Measurements from ENCODE around the gene TRIO. TPM values are rescaled to one million over a fixed set of nuclear protein-coding genes. Genes with fewer than 3 reads are reported as not detected.

The TRIO gene
- total RNA-seq, 1 experiment from 2014 or later = 88.8 TPM

GRCh38 chr5:14467251-14467650 lies 324.1 kb downstream of the TRIO start:
- Mint-ChIP-seq H3K27ac (no peak overlapping the region), H3K36me3 (peaks cover 24% of the 10 kb centered on the region), H3K4me1 (peaks cover 10% of the 10 kb centered on the region), H3K4me3 (no peak overlapping the region), H3K9me3 (no peaks in the 10 kb centered on the region), H3K27me3 (ENCODE audit: low read depth) (no peaks in the 10 kb centered on the region)
- no peak for TF ChIP-seq ZNF512 (CRISPR knock-in tag; IDR thresholded peaks at IDR 0.05; ENCODE audit: borderline replicate concordance)
- POLR2A ChIA-PET = interaction anchor here (0.8 kb wide), 1 partner anchor 12 kb away, joined by 13 read pairs; no protein-coding TSS in a partner anchor
- ATAC-seq (no peak), DNase-seq (ENCODE audit: low spot score) (no peak)
- CTCF ChIA-PET = no interaction called here

- Mint-ChIP-seq H3K36me3 (peaks cover 22% of the 10 kb centered on the region), H3K27ac (no peak overlapping the region), H3K4me1 (peaks cover 10% of the 10 kb centered on the region), H3K27me3 (ENCODE audit: low read depth) (no peaks in the 10 kb centered on the region), H3K9me3 (no peaks in the 10 kb centered on the region), H3K4me3 (no peak overlapping the region)
- DNase-seq (ENCODE audit: low spot score) (no peak), ATAC-seq (no peak)
- no peak for TF ChIP-seq HMGXB4 (CRISPR knock-in tag; IDR thresholded peaks at IDR 0.05)
- TF ChIP-seq GABPB1 (CRISPR knock-in tag; IDR thresholded peaks at IDR 0.05) = no peak
- TF ChIP-seq TCF7 (CRISPR knock-in tag; IDR thresholded peaks at IDR 0.05; ENCODE audit: low read depth) = no peak
- no peak for TF ChIP-seq ZNF232 (CRISPR knock-in tag; IDR thresholded peaks at IDR 0.05)
- no peak for TF ChIP-seq ATF1 (CRISPR knock-in tag; IDR thresholded peaks at IDR 0.05)
- POLR2A ChIA-PET = interaction anchor here (0.8 kb wide), 1 partner anchor 11 kb away, joined by 13 read pairs; no protein-coding TSS in a partner anchor
- CTCF ChIA-PET = no interaction called here
These were observed 324.7 kb downstream of the TRIO start for GRCh38 chr5:14467886-14468285.

- no peaks in the 10 kb centered on the region for H3K27me3 Mint-ChIP-seq (ENCODE audit: low read depth)
- peaks cover 4% of the 10 kb centered on the region for H3K4me1 Mint-ChIP-seq
- no peak overlapping the region for H3K4me3 Mint-ChIP-seq
- ChIA-PET POLR2A (no interaction called here), CTCF (interaction anchor here (1.0 kb wide), 2 partner anchors 69 to 179 kb away, joined by 3 to 7 read pairs; no protein-coding TSS in a partner anchor)
- DNase-seq (ENCODE audit: low spot score) (no peak), ATAC-seq (no peak)
- H3K36me3 Mint-ChIP-seq = peaks cover 26% of the 10 kb centered on the region
- H3K9me3 Mint-ChIP-seq = no peaks in the 10 kb centered on the region
- peak overlapping the region; percentile 75; the same call in 1 of the 2 replicates for H3K27ac Mint-ChIP-seq
- TF ChIP-seq JAZF1 (CRISPR knock-in tag; IDR thresholded peaks at IDR 0.05) (no peak), KAT7 (CRISPR knock-in tag; IDR thresholded peaks at IDR 0.05; ENCODE audit: borderline replicate concordance) (no peak), ZNF317 (CRISPR knock-in tag; IDR thresholded peaks at IDR 0.05; ENCODE audit: borderline replicate concordance, low read depth) (no peak), ZNF671 (CRISPR knock-in tag; IDR thresholded peaks at IDR 0.05) (no peak), ARID4B (CRISPR knock-in tag; IDR thresholded peaks at IDR 0.05; ENCODE audit: borderline replicate concordance) (no peak), E2F1 (CRISPR knock-in tag; IDR thresholded peaks at IDR 0.05) (no peak), FOXK1 (CRISPR knock-in tag; IDR thresholded peaks at IDR 0.05) (no peak), RORB (CRISPR knock-in tag; IDR thresholded peaks at IDR 0.05) (no peak), E2F4 (CRISPR knock-in tag; IDR thresholded peaks at IDR 0.05; ENCODE audit: borderline replicate concordance, low read depth) (no peak), SMAD4 (CRISPR knock-in tag; IDR thresholded peaks at IDR 0.05) (no peak), TP53 (CRISPR knock-in tag; IDR thresholded peaks at IDR 0.05) (no peak)
These were observed 326.6 kb downstream of the TRIO start for GRCh38 chr5:14469551-14470377.
